Spinal cord (tissue), 10 donors: Measurements from ENCODE around the gene UBIAD1. TPM values are rescaled to one million over a fixed set of nuclear protein-coding genes. Genes with fewer than 3 reads are reported as not detected.

Experiments
- DNase-seq, 6 donors: peaks; one replicate each; pipeline versions ENCODE4 v3.0.0 to v3.0.0-alpha.2; 2013 to 2015; ENCODE audit warnings: low spot score in 6 of 6, low read depth in 4 of 6
- H3K27ac ChIP-seq: one replicate; pipeline ENCODE4 v1.5.1; 2013; ENCODE audit warnings: low read depth, low read length, control low read depth
- H3K27me3 ChIP-seq: one replicate; pipeline ENCODE4 v1.6.1; 2013; ENCODE audit warnings: low read length; ENCODE audit not compliant: control insufficient read depth, insufficient read depth
- H3K36me3 ChIP-seq: one replicate; pipeline ENCODE4 v1.6.1; 2013; ENCODE audit warnings: low read length; ENCODE audit not compliant: control insufficient read depth, insufficient read depth
- H3K4me1 ChIP-seq: one replicate; pipeline ENCODE4 v1.6.1; 2013; ENCODE audit warnings: low read length; ENCODE audit not compliant: control insufficient read depth, insufficient read depth
- H3K4me3 ChIP-seq: one replicate; pipeline ENCODE4 v1.5.1; 2013; ENCODE audit warnings: low read depth, low read length, control low read depth
- H3K9me3 ChIP-seq: one replicate; pipeline ENCODE4 v1.6.1; 2013; ENCODE audit warnings: low read length; ENCODE audit not compliant: control insufficient read depth, insufficient read depth
- WGBS: methylation state at CpG from one replicate; pipeline ENCODE4 v1.1.5; 2013; ENCODE audit warnings: missing lambda C conversion rate; ENCODE audit not compliant: insufficient coverage; 5-methylcytosine and 5-hydroxymethylcytosine counted together
- polyA plus RNA-seq, 2 donors: library from polyadenylated mRNA; unstranded; fragments of 120-200 nt; gene quantifications; one replicate each; pipeline ENCODE4 v1.2.1, GENCODE V29; 2013; ENCODE audit not compliant: insufficient read length in 2 of 2
- total RNA-seq, 2 donors: library from RNA; depleted of rRNA in 1 of 2; stranded (reverse); fragments of 120-200 nt in 1 of 2; fragments of >200 nt in 1 of 2; gene quantifications; one replicate each; pipeline versions ENCODE4 v1.2.3 to v1.2.4, GENCODE V29; 2013 to 2014
- donor health status: healthy.

UBIAD1 gene
- total and polyA plus RNA-seq, 4 donors = 13.2 to 23.8 (median 18.4) TPM

GRCh38 chr1:11273595-11274234 lies 717 bp downstream of the UBIAD1 start:
- Histone ChIP-seq H3K9me3 (no peaks in the 10 kb centered on the region), H3K27me3 (no peaks in the 10 kb centered on the region), H3K36me3 (peaks cover 6% of the 10 kb centered on the region), H3K27ac (peak overlapping the region; percentile 88), H3K4me1 (peaks cover 24% of the 10 kb centered on the region), H3K4me3 (peak overlapping the region; percentile 94)
- 9% methylated on average over 22 of the region's 22 CpGs for WGBS
- peak in 2 of 6 donors; percentile 18 to 21 for DNase-seq

- Histone ChIP-seq H3K36me3 (peaks cover 16% of the 10 kb centered on the region), H3K27ac (no peak overlapping the region), H3K27me3 (no peaks in the 10 kb centered on the region), H3K4me1 (peaks cover 17% of the 10 kb centered on the region), H3K4me3 (no peak overlapping the region), H3K9me3 (no peaks in the 10 kb centered on the region)
- no peak for DNase-seq
- WGBS = 94% methylated on average over 5 of the region's 5 CpGs
These were observed 6.2 kb downstream of the UBIAD1 start for GRCh38 chr1:11279152-11279551.

- Histone ChIP-seq H3K27ac (no peak overlapping the region), H3K27me3 (no peaks in the 10 kb centered on the region), H3K4me1 (peaks cover 12% of the 10 kb centered on the region), H3K4me3 (no peak overlapping the region), H3K36me3 (peaks cover 16% of the 10 kb centered on the region), H3K9me3 (no peaks in the 10 kb centered on the region)
- no peak for DNase-seq
- WGBS = no CpG with 5 or more reads among the region's 1 CpG
These were observed 6.6 kb downstream of the UBIAD1 start for GRCh38 chr1:11279630-11280029.

GRCh38 chr1:11280719-11281376 lies 7.8 kb downstream of the UBIAD1 start:
- Histone ChIP-seq H3K27me3 (no peaks in the 10 kb centered on the region), H3K27ac (no peak overlapping the region), H3K36me3 (peaks cover 20% of the 10 kb centered on the region), H3K9me3 (no peaks in the 10 kb centered on the region), H3K4me1 (peaks cover 10% of the 10 kb centered on the region), H3K4me3 (no peak overlapping the region)
- DNase-seq = no peak
- 95% methylated on average over 2 of the region's 4 CpGs for WGBS

- Histone ChIP-seq H3K9me3 (no peaks in the 10 kb centered on the region), H3K4me1 (peaks cover 9% of the 10 kb centered on the region), H3K4me3 (no peak overlapping the region), H3K27me3 (no peaks in the 10 kb centered on the region), H3K27ac (no peak overlapping the region), H3K36me3 (peaks cover 22% of the 10 kb centered on the region)
- peak in 2 of 6 donors; percentile 16 to 56 for DNase-seq
- WGBS = 29% methylated on average over 2 of the region's 8 CpGs
These were observed 8.7 kb downstream of the UBIAD1 start for GRCh38 chr1:11281518-11282331.

GRCh38 chr1:11283151-11283550 lies 10.2 kb downstream of the UBIAD1 start:
- no peaks in the 10 kb centered on the region for H3K27me3 ChIP-seq
- H3K27ac ChIP-seq = no peak overlapping the region
- 100% methylated on average over 3 of the region's 6 CpGs for WGBS
- peaks cover 18% of the 10 kb centered on the region for H3K36me3 ChIP-seq
- no peaks in the 10 kb centered on the region for H3K9me3 ChIP-seq
- peaks cover 20% of the 10 kb centered on the region for H3K4me1 ChIP-seq
- no peak overlapping the region for H3K4me3 ChIP-seq
- no peak for DNase-seq

GRCh38 chr1:11284784-11285183 lies 11.8 kb downstream of the UBIAD1 start:
- DNase-seq = no peak
- WGBS = 95% methylated on average over 6 of the region's 6 CpGs

GRCh38 chr1:11285883-11286734 lies 13.1 kb downstream of the UBIAD1 start:
- Histone ChIP-seq H3K4me1 (peaks cover 20% of the 10 kb centered on the region), H3K36me3 (peaks cover 18% of the 10 kb centered on the region), H3K27ac (peak overlapping the region; percentile 72), H3K9me3 (no peaks in the 10 kb centered on the region), H3K4me3 (no peak overlapping the region), H3K27me3 (no peaks in the 10 kb centered on the region)
- peak in 2 of 6 donors; percentile 88 to 89 for DNase-seq
- 45% methylated on average over 5 of the region's 7 CpGs for WGBS

More at GRCh38 chr1:11284784-11285183, 11.8 kb downstream of the UBIAD1 start:
- peaks cover 20% of the 10 kb centered on the region for H3K4me1 ChIP-seq
- H3K9me3 ChIP-seq = no peaks in the 10 kb centered on the region
- H3K27ac ChIP-seq = no peak overlapping the region
- H3K27me3 ChIP-seq = no peaks in the 10 kb centered on the region
- no peak overlapping the region for H3K4me3 ChIP-seq
- peaks cover 14% of the 10 kb centered on the region for H3K36me3 ChIP-seq
